H1 (cell line): ENCODE data around the gene SNX24. TPM values are rescaled to one million over a fixed set of nuclear protein-coding genes. Genes with fewer than 3 reads are reported as not detected.

ENCODE experiments used
- CTCF ChIA-PET: fragments of 300-600 bp; sonication (Branson Sonifier 250); formaldehyde crosslinking; loops from one replicate; lab custom pipeline; 2021; ENCODE audit not compliant: partially characterized antibody; lab: Charles Lee
- POLR2A ChIA-PET: fragments of 300-600 bp; sonication (Branson Sonifier 250); formaldehyde crosslinking; loops from one replicate; lab custom pipeline; 2021; ENCODE audit warnings: inconsistent platforms; ENCODE audit not compliant: partially characterized antibody; lab: Charles Lee
- DNase-seq, 2 experiments: peaks; one replicate each; pipeline versions ENCODE4 v3.0.0 to v3.0.0-alpha.2; 2010 to 2022; ENCODE audit warnings: low spot score in 2 of 2, low read depth in 1 of 2, mixed read lengths in 1 of 2
- FAIRE-seq: peaks from 2 replicates; lab custom pipeline; 2011; peaks lifted over from hg19 to GRCh38; lab: Jason Lieb, UNC
- H2AFZ ChIP-seq: 2 replicates; pipeline ENCODE4 v1.8.1; 2012; ENCODE audit warnings: low read length, inconsistent platforms
- H2AK5ac ChIP-seq: 2 replicates; pipeline ENCODE4 v1.6.1; 2013; ENCODE audit warnings: low read depth, low read length
- H2BK120ac ChIP-seq: replicated peaks from 2 replicates; pipeline ENCODE3; 2013; ENCODE audit warnings: low read depth, low read length, inconsistent platforms
- H2BK12ac ChIP-seq: 2 replicates; pipeline ENCODE4 v1.6.1; 2013; ENCODE audit warnings: low read depth, low read length
- H2BK15ac ChIP-seq: 2 replicates; pipeline ENCODE4 v1.6.1; 2013; ENCODE audit warnings: low read length
- H2BK20ac ChIP-seq: 2 replicates; pipeline ENCODE4 v1.6.1; 2013; ENCODE audit warnings: low read length
- H2BK5ac ChIP-seq: 2 replicates; pipeline ENCODE4 v1.6.1; 2013; ENCODE audit warnings: low read depth, low read length
- H3K14ac ChIP-seq: 2 replicates; pipeline ENCODE4 v1.6.1; 2013; ENCODE audit warnings: inconsistent platforms; ENCODE audit not compliant: insufficient read length
- H3K18ac ChIP-seq: 2 replicates; pipeline ENCODE4 v1.6.1; 2013; ENCODE audit warnings: low read length; ENCODE audit errors: extremely low read depth
- H3K23ac ChIP-seq: 2 replicates; pipeline ENCODE4 v1.6.1; 2013; ENCODE audit warnings: inconsistent platforms; ENCODE audit not compliant: insufficient read length
- H3K23me2 ChIP-seq: 2 replicates; pipeline ENCODE4 v1.6.1; 2013; ENCODE audit warnings: low read depth, low read length
- H3K27ac ChIP-seq: 2 replicates; pipeline ENCODE4 v1.6.1; 2011; ENCODE audit warnings: low read depth, low read length, inconsistent platforms
- H3K27me3 ChIP-seq, 4 experiments: replicated peaks in 1 of 4; 1 replicate in 1 of 4; 2 replicates in 3 of 4; pipeline versions ENCODE4 v1.6.1 to v1.8.1; 2011 to 2013; ENCODE audit warnings: low read length in 3 of 4, mild to moderate bottlenecking in 3 of 4, inconsistent platforms in 2 of 4, mixed read lengths in 2 of 4, moderate library complexity in 1 of 4; ENCODE audit not compliant: control insufficient read depth in 3 of 4, insufficient read depth in 3 of 4; ENCODE audit errors: extremely low read depth in 1 of 4
- H3K36me3 ChIP-seq, 4 experiments: 2 replicates each; pipeline versions ENCODE4 v1.6.1 to v1.8.1; 2011 to 2013; ENCODE audit warnings: mild to moderate bottlenecking in 4 of 4, low read length in 3 of 4, moderate library complexity in 2 of 4, control low read depth in 1 of 4, inconsistent platforms in 1 of 4; ENCODE audit not compliant: insufficient read depth in 4 of 4, control insufficient read depth in 2 of 4
- H3K4ac ChIP-seq: replicated peaks from 2 replicates; pipeline ENCODE3; 2013; ENCODE audit warnings: low read length, low read depth, mixed read lengths, inconsistent platforms; ENCODE audit not compliant: insufficient read length
- H3K4me1 ChIP-seq, 4 experiments: replicated peaks in 1 of 4; 1 replicate in 1 of 4; 2 replicates in 3 of 4; pipeline versions ENCODE4 v1.6.1 to v1.8.1; 2011 to 2013; ENCODE audit warnings: low read length in 3 of 4, inconsistent platforms in 2 of 4, mixed read lengths in 1 of 4; ENCODE audit not compliant: insufficient read depth in 4 of 4, control insufficient read depth in 3 of 4
- H3K4me2 ChIP-seq, 2 experiments: 2 replicates each; pipeline versions ENCODE4 v1.6.1 to v1.8.1; 2011 to 2013; ENCODE audit warnings: low read depth in 2 of 2, low read length in 2 of 2, control low read depth in 1 of 2, inconsistent platforms in 1 of 2, mild to moderate bottlenecking in 1 of 2; ENCODE audit not compliant: insufficient read depth in 1 of 2
- H3K4me3 ChIP-seq, 4 experiments: fragments of 200-600, 300-600 bp in 1 of 4; sonication (generic), shearing (Covaris generic), sonication (Bioruptor Twin) in 1 of 4; 2 replicates each; pipeline versions ENCODE4 v1.5.1 to v1.8.1; 2011 to 2016; ENCODE audit warnings: low read length in 4 of 4, low read depth in 3 of 4, control low read depth in 2 of 4, inconsistent platforms in 2 of 4, mild to moderate bottlenecking in 2 of 4, mixed read lengths in 1 of 4, moderate library complexity in 1 of 4; ENCODE audit not compliant: insufficient read depth in 2 of 4; ENCODE audit errors: extremely low read depth in 1 of 4
- H3K56ac ChIP-seq: replicated peaks from 2 replicates; pipeline ENCODE3; 2013; ENCODE audit warnings: low read depth, mild to moderate bottlenecking, mixed read lengths, low read length, inconsistent platforms; ENCODE audit not compliant: insufficient read length
- H3K79me1 ChIP-seq: 2 replicates; pipeline ENCODE4 v1.6.1; 2013; ENCODE audit warnings: low read depth, low read length, control low read depth
- H3K79me2 ChIP-seq, 2 experiments: 2 replicates each; pipeline versions ENCODE4 v1.6.1 to v1.8.1; 2012 to 2013; ENCODE audit warnings: low read length in 2 of 2, mild to moderate bottlenecking in 2 of 2, inconsistent platforms in 1 of 2; ENCODE audit not compliant: insufficient read depth in 2 of 2, control insufficient read depth in 1 of 2
- H3K9ac ChIP-seq, 4 experiments: replicated peaks in 1 of 4; 1 replicate in 1 of 4; 2 replicates in 3 of 4; pipeline versions ENCODE4 v1.6.1 to v1.8.1; 2011 to 2013; ENCODE audit warnings: low read depth in 3 of 4, low read length in 3 of 4, control low read depth in 2 of 4, mild to moderate bottlenecking in 2 of 4, moderate library complexity in 2 of 4, inconsistent platforms in 1 of 4; ENCODE audit errors: extremely low read depth in 1 of 4
- H3K9me3 ChIP-seq, 2 experiments: 2 replicates each; pipeline versions ENCODE4 v1.6.1 to v1.8.1; 2012 to 2013; ENCODE audit warnings: mild to moderate bottlenecking in 2 of 2, moderate library complexity in 2 of 2, control low read depth in 1 of 2, inconsistent platforms in 1 of 2, low read depth in 1 of 2, low read length in 1 of 2, mixed read lengths in 1 of 2; ENCODE audit not compliant: insufficient read depth in 2 of 2
- H4K20me1 ChIP-seq, 2 experiments: replicated peaks in 1 of 2; 2 replicates each; pipeline versions ENCODE3 to v1.8.1; 2011 to 2013; ENCODE audit warnings: inconsistent platforms in 2 of 2, low read length in 2 of 2, mild to moderate bottlenecking in 1 of 2; ENCODE audit not compliant: insufficient read depth in 2 of 2, control insufficient read depth in 1 of 2
- H4K5ac ChIP-seq: 2 replicates; pipeline ENCODE4 v1.6.1; 2013; ENCODE audit warnings: low read length, low read depth, mixed read lengths, inconsistent platforms; ENCODE audit not compliant: insufficient read length
- H4K8ac ChIP-seq: 2 replicates; pipeline ENCODE4 v1.8.0; 2013; ENCODE audit warnings: mild to moderate bottlenecking, moderate library complexity, low read length, inconsistent platforms; ENCODE audit not compliant: insufficient read depth; ENCODE audit errors: extremely low read depth
- H4K91ac ChIP-seq: replicated peaks from 2 replicates; pipeline ENCODE3; 2013; ENCODE audit warnings: low read length, mixed read lengths, inconsistent platforms; ENCODE audit not compliant: insufficient read length
- KDM5A ChIP-seq: fragments of 200-600 bp; IDR thresholded peaks from 2 replicates; pipeline ENCODE4 v1.7.1; 2012; ENCODE audit warnings: mild to moderate bottlenecking, low read length, inconsistent platforms, mixed read lengths
- NRF1 ChIP-seq: IDR thresholded peaks from 2 replicates; pipeline ENCODE4 v1.6.1; 2011; ENCODE audit warnings: mild to moderate bottlenecking, low read depth, low read length, improper control_type of control experiment
- POLR2AphosphoS5 ChIP-seq: IDR thresholded peaks from 2 replicates; pipeline ENCODE4 v1.6.1; 2011; ENCODE audit warnings: low read depth, low read length
- RNF2 ChIP-seq: fragments of 200-900, 300-1000 bp; sonication (generic); IDR thresholded peaks from 2 replicates; pipeline ENCODE4 v1.7.1; 2016; ENCODE audit warnings: borderline replicate concordance, low read depth, mild to moderate bottlenecking, antibody characterized with exemption, low read length; ENCODE audit not compliant: poor library complexity, severe bottlenecking; ENCODE audit errors: missing control alignments
- SIRT6 ChIP-seq: IDR thresholded peaks from one replicate; pipeline ENCODE4 v1.7.1; 2012; ENCODE audit warnings: low read length, inconsistent platforms
- SIX5 ChIP-seq: IDR thresholded peaks from 2 replicates; pipeline ENCODE4 v1.6.1; 2011; ENCODE audit warnings: mild to moderate bottlenecking, low read depth, low read length
- SP1 ChIP-seq: IDR thresholded peaks from 2 replicates; pipeline ENCODE4 v1.6.1; 2011; ENCODE audit warnings: low read depth, low read length
- SP4 ChIP-seq: IDR thresholded peaks from 2 replicates; pipeline ENCODE4 v1.6.1; 2012; ENCODE audit warnings: low read length, inconsistent platforms
- WGBS, 2 experiments: shearing (Covaris generic) in 1 of 2; methylation state at CpG; one replicate each; pipeline versions ENCODE4 v1.1.6 to v1.1.7; 2013 to 2015; ENCODE audit warnings: low lambda C conversion rate in 2 of 2, mixed read lengths in 2 of 2, inconsistent platforms in 1 of 2, low coverage in 1 of 2, missing lambda C conversion rate in 1 of 2; ENCODE audit not compliant: insufficient replicate concordance in 2 of 2, insufficient coverage in 1 of 2, insufficient read length in 1 of 2; ENCODE audit errors: extremely low coverage in 1 of 2, missing lambda C conversion rate in 1 of 2; 5-methylcytosine and 5-hydroxymethylcytosine counted together
- polyA plus RNA-seq, 7 experiments: library from polyadenylated mRNA; depleted of rRNA in 3 of 7; stranded (reverse) in 5 of 7; unstranded in 2 of 7; fragments of >200 nt in 5 of 7; fragments of 200-250 nt in 2 of 7; gene quantifications; 1 replicate in 5 of 7; 2 replicates in 1 of 7; 4 replicates in 1 of 7; pipeline versions ENCODE4 v1.2.1 to v1.2.3, GENCODE V29; 2011 to 2013; ENCODE audit warnings: missing spikeins in 2 of 7, mixed read lengths in 2 of 7
- total RNA-seq: library from RNA; stranded (reverse); fragmentation: NEBNext Ultra II Directional; extraction: Animal tissue kit (Norgen Biotek cat#: 25700); gene quantifications from 2 replicates; pipeline ENCODE4 v1.2.1, GENCODE V29; 2021
- TF ChIP-seq, protein P1 (sequence below): IDR thresholded peaks from 2 replicates; pipeline ENCODE4 v1.6.1; 2012; ENCODE audit warnings: inconsistent platforms

SNX24 gene
- total and polyA plus RNA-seq, 2 of the 8 experiments (the other 6 are each of a cell fraction or from before 2014, with no cell fraction given): 7.3 to 14.3 TPM

GRCh38 chr5:123007754-123008153, 162.3 kb downstream of the SNX24 start:
- Histone ChIP-seq H2BK120ac (no peak overlapping the region), H4K5ac (no peak overlapping the region), H2BK5ac (no peak overlapping the region), H3K27me3 (peaks cover 0 to 1% (median 0%) of the 10 kb centered on the region in 4 experiments; a peak in 1 of 7 replicates), H3K4me3 (no peak overlapping the region), H3K4ac (no peak overlapping the region), H3K23ac (no peak overlapping the region), H2BK20ac (no peak overlapping the region), H4K8ac (no peak overlapping the region), H3K9me3 (no peaks in the 10 kb centered on the region), H3K79me1 (no peaks in the 10 kb centered on the region), H3K14ac (no peak overlapping the region), H3K4me2 (no peak overlapping the region), H3K27ac (no peak overlapping the region), H4K91ac (no peak overlapping the region), H2BK15ac (no peak overlapping the region), H3K56ac (no peak overlapping the region), H3K9ac (no peak overlapping the region), H2AK5ac (no peak overlapping the region), H2BK12ac (no peak overlapping the region), H3K4me1 (peaks cover 0 to 6% (median 0%) of the 10 kb centered on the region in 4 experiments; a peak in 1 of 7 replicates), H2AFZ (no peak overlapping the region), H3K36me3 (no peaks in the 10 kb centered on the region), H4K20me1 (no peaks in the 10 kb centered on the region), H3K79me2 (no peaks in the 10 kb centered on the region), H3K18ac (no peak overlapping the region), H3K23me2 (no peaks in the 10 kb centered on the region)
- ChIA-PET POLR2A (no interaction called here), CTCF (interaction anchor here (1.0 kb wide), 1 partner anchor 87 kb away, joined by 3 read pairs; no protein-coding TSS in a partner anchor)
- TF ChIP-seq POLR2AphosphoS5 (no peak), KDM5A (no peak), SP4 (no peak), SIRT6 (no peak), NRF1 (no peak), RNF2 (no peak), SP1 (no peak), SIX5 (no peak)
- TF ChIP-seq, protein P1, sequence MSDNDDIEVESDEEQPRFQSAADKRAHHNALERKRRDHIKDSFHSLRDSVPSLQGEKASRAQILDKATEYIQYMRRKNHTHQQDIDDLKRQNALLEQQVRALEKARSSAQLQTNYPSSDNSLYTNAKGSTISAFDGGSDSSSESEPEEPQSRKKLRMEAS: no peak
- WGBS, 2 experiments: 76% methylated on average over 6 of the region's 6 CpGs; no CpG with 5 or more reads in 1 of the 2 experiments
- no peak for DNase-seq
- FAIRE-seq: no peak
